ENCODE results near the gene TRIM44.

- no peak for TF ChIP-seq CTCF (IDR thresholded peaks at IDR 0.05)
- TF ChIP-seq POLR2AphosphoS5 (IDR thresholded peaks at IDR 0.05) = no peak
- TF ChIP-seq POLR2A (IDR thresholded peaks at IDR 0.05) = no peak
- no peak for TF ChIP-seq EP300 (IDR thresholded peaks at IDR 0.05)
These were observed 72.3 kb downstream of the TRIM44 start for GRCh38 chr11:35734669-35735410.
